Vagina (tissue), 2 donors: ENCODE results near the gene ACIN1. TPM values are rescaled to one million over a fixed set of nuclear protein-coding genes. Genes with fewer than 3 reads are reported as not detected.

ENCODE experiments used
- DNase-seq, 2 donors: peaks; one replicate each; pipeline ENCODE4 v3.0.0-alpha.2; 2017; ENCODE audit errors: extremely low spot score in 2 of 2
- H3K27ac ChIP-seq: fragments of 200-600 bp; sonication (generic); one replicate; pipeline ENCODE4 v1.5.1; 2019
- H3K27me3 ChIP-seq: fragments of 200-600 bp; sonication (generic); one replicate; pipeline ENCODE4 v1.5.1; 2019
- H3K36me3 ChIP-seq, 2 donors: fragments of 200-600 bp; sonication (generic); one replicate each; pipeline ENCODE4 v1.5.1; 2017 to 2019
- H3K4me1 ChIP-seq: fragments of 200-600 bp; sonication (generic); one replicate; pipeline ENCODE4 v1.5.1; 2019
- H3K4me3 ChIP-seq, 2 donors: fragments of 200-600 bp; sonication (generic); 1 replicate in 1 of 2; 2 replicates in 1 of 2; pipeline ENCODE4 v1.5.1; 2016 to 2019
- H3K9me3 ChIP-seq: fragments of 200-600 bp; sonication (generic); one replicate; pipeline ENCODE4 v1.5.1; 2019
- CTCF ChIP-seq, 3 experiments: fragments of 450-650 bp in 2 of 3; fragments of 200-600 bp in 1 of 3; sonication (generic) in 1 of 3; IDR thresholded peaks; one replicate each; pipeline ENCODE4 v1.5.1; 2017 to 2019; ENCODE audit warnings: antibody characterized with exemption in 3 of 3, mild to moderate bottlenecking in 2 of 3, moderate library complexity in 2 of 3
- POLR2A ChIP-seq, 2 donors: fragments of 450-650 bp; IDR thresholded peaks; one replicate each; pipeline ENCODE4 v1.6.1; 2017; ENCODE audit warnings: antibody characterized with exemption in 2 of 2, mild to moderate bottlenecking in 2 of 2, moderate library complexity in 2 of 2
- POLR2AphosphoS5 ChIP-seq, 2 donors: sonication (generic); formaldehyde crosslinking; IDR thresholded peaks; one replicate each; pipeline ENCODE4 v1.9.0; 2017; ENCODE audit warnings: antibody characterized with exemption in 2 of 2, mild to moderate bottlenecking in 2 of 2, low read depth in 1 of 2; ENCODE audit not compliant: insufficient read depth in 1 of 2
- intact Hi-C: fragments of 100-400 bp; cut with DNase I; formaldehyde crosslinking; loops from one replicate; pipeline ENCODE4 v1.15.1; 2023
- total RNA-seq: library from RNA; depleted of rRNA; stranded (reverse); fragments of >200 nt; gene quantifications from one replicate; pipeline ENCODE4 v1.2.3, GENCODE V29; 2016

Gene ACIN1
- total RNA-seq, 1 donor from 2014 or later = 121 TPM

GRCh38 chr14:23063601-23064000, 31.3 kb downstream of the ACIN1 start:
- H3K27ac ChIP-seq = no peak overlapping the region
- peaks cover 23% of the 10 kb centered on the region for H3K4me1 ChIP-seq
- intact Hi-C loops = no loop called here
- peaks cover 0 to 93% of the 10 kb centered on the region in 2 donors for H3K36me3 ChIP-seq
- TF ChIP-seq POLR2AphosphoS5 (IDR thresholded peaks at IDR 0.05; ENCODE audit: insufficient read depth in 1 of 2, low read depth in 1 of 2) (no peak), CTCF (IDR thresholded peaks at IDR 0.05) (no peak), POLR2A (IDR thresholded peaks at IDR 0.05) (no peak)
- no peaks in the 10 kb centered on the region for H3K9me3 ChIP-seq
- no peak overlapping the region for H3K4me3 ChIP-seq
- DNase-seq = peak in 1 of 2 donors; percentile 28
- no peaks in the 10 kb centered on the region for H3K27me3 ChIP-seq

- intact Hi-C loops = no loop called here
- peaks cover 20% of the 10 kb centered on the region for H3K4me1 ChIP-seq
- H3K36me3 ChIP-seq = peaks cover 0 to 78% of the 10 kb centered on the region in 2 donors
- no peak for DNase-seq
- peak overlapping the region; percentile 52 for H3K27ac ChIP-seq
- TF ChIP-seq CTCF (IDR thresholded peaks at IDR 0.05) (no peak), POLR2A (IDR thresholded peaks at IDR 0.05) (no peak), POLR2AphosphoS5 (IDR thresholded peaks at IDR 0.05; ENCODE audit: insufficient read depth in 1 of 2, low read depth in 1 of 2) (no peak)
- H3K27me3 ChIP-seq = no peaks in the 10 kb centered on the region
- H3K4me3 ChIP-seq = no peak overlapping the region
- no peaks in the 10 kb centered on the region for H3K9me3 ChIP-seq
These were observed 32.9 kb downstream of the ACIN1 start for GRCh38 chr14:23062002-23062401.

- peaks cover 33% of the 10 kb centered on the region for H3K4me1 ChIP-seq
- DNase-seq = no peak
- H3K27me3 ChIP-seq = no peaks in the 10 kb centered on the region
- intact Hi-C loops = no loop called here
- H3K9me3 ChIP-seq = no peaks in the 10 kb centered on the region
- TF ChIP-seq POLR2AphosphoS5 (IDR thresholded peaks at IDR 0.05; ENCODE audit: insufficient read depth in 1 of 2, low read depth in 1 of 2) = no peak
- TF ChIP-seq POLR2A (IDR thresholded peaks at IDR 0.05) = no peak
- no peak for TF ChIP-seq CTCF (IDR thresholded peaks at IDR 0.05)
- no peak overlapping the region for H3K4me3 ChIP-seq
- H3K27ac ChIP-seq = no peak overlapping the region
- H3K36me3 ChIP-seq = peaks cover 0 to 66% of the 10 kb centered on the region in 2 donors
These were observed 34.2 kb downstream of the ACIN1 start for GRCh38 chr14:23060536-23061260.

- Histone ChIP-seq H3K4me3 (no peak overlapping the region), H3K27me3 (no peaks in the 10 kb centered on the region), H3K4me1 (peaks cover 33% of the 10 kb centered on the region), H3K36me3 (peaks cover 0 to 50% of the 10 kb centered on the region in 2 donors), H3K27ac (no peak overlapping the region), H3K9me3 (no peaks in the 10 kb centered on the region)
- intact Hi-C loops = loop anchor here (1.0 kb wide), 1 partner anchor 72 kb away; no protein-coding TSS in a partner anchor
- TF ChIP-seq CTCF (IDR thresholded peaks at IDR 0.05) (no peak), POLR2A (IDR thresholded peaks at IDR 0.05) (no peak), POLR2AphosphoS5 (IDR thresholded peaks at IDR 0.05; ENCODE audit: insufficient read depth in 1 of 2, low read depth in 1 of 2) (no peak)
- no peak for DNase-seq
These were observed 36.1 kb downstream of the ACIN1 start for GRCh38 chr14:23058654-23059504.
